ENCODE results near the gene BIRC6.

BIRC6 gene

GRCh38 chr2:32427672-32428610 is 71.1 kb downstream of the BIRC6 start:
- Histone ChIP-seq H3K9ac (ENCODE audit: low read length) (no peak overlapping the region), H3K36me3 (ENCODE audit: insufficient read depth, low read length) (peaks cover 43% of the 10 kb centered on the region), H3K9me3 (ENCODE audit: low read length) (no peaks in the 10 kb centered on the region), H3K4me1 (ENCODE audit: insufficient read depth, low read length, severe bottlenecking) (no peaks in the 10 kb centered on the region), H2AFZ (ENCODE audit: low read length) (no peak overlapping the region), H3K27me3 (ENCODE audit: insufficient read depth, low read length) (no peaks in the 10 kb centered on the region), H3K27ac (ENCODE audit: low read depth, low read length, poor library complexity, severe bottlenecking) (no peak overlapping the region), H3K4me3 (ENCODE audit: low read depth, low read length, poor library complexity, severe bottlenecking) (no peak overlapping the region), H3K4me2 (ENCODE audit: low read length) (no peak overlapping the region), H3K79me2 (ENCODE audit: insufficient read depth, low read length) (peaks cover 65% of the 10 kb centered on the region), H4K20me1 (ENCODE audit: insufficient read depth, low read length) (no peaks in the 10 kb centered on the region), H3F3A (ENCODE audit: insufficient read depth, low read length) (no peaks in the 10 kb centered on the region), H3K9me2 (ENCODE audit: low read depth, low read length) (no peaks in the 10 kb centered on the region)
- TF ChIP-seq EZH2 (IDR thresholded peaks at IDR 0.05; ENCODE audit: borderline replicate concordance, low read length) (no peak), CTCF (IDR thresholded peaks at IDR 0.05; ENCODE audit: low read length) (no peak)

- H2AFZ ChIP-seq (ENCODE audit: low read length) = no peak overlapping the region
- H3F3A ChIP-seq (ENCODE audit: insufficient read depth, low read length) = no peaks in the 10 kb centered on the region
- H3K4me3 ChIP-seq (ENCODE audit: low read depth, low read length, poor library complexity, severe bottlenecking) = no peak overlapping the region
- no peaks in the 10 kb centered on the region for H3K27me3 ChIP-seq (ENCODE audit: insufficient read depth, low read length)
- H3K4me1 ChIP-seq (ENCODE audit: insufficient read depth, low read length, severe bottlenecking) = no peaks in the 10 kb centered on the region
- peaks cover 55% of the 10 kb centered on the region for H3K36me3 ChIP-seq (ENCODE audit: insufficient read depth, low read length)
- H3K9ac ChIP-seq (ENCODE audit: low read length) = no peak overlapping the region
- H3K9me2 ChIP-seq (ENCODE audit: low read depth, low read length) = no peaks in the 10 kb centered on the region
- no peaks in the 10 kb centered on the region for H3K9me3 ChIP-seq (ENCODE audit: low read length)
- no peaks in the 10 kb centered on the region for H4K20me1 ChIP-seq (ENCODE audit: insufficient read depth, low read length)
- no peak overlapping the region for H3K27ac ChIP-seq (ENCODE audit: low read depth, low read length, poor library complexity, severe bottlenecking)
- no peak overlapping the region for H3K4me2 ChIP-seq (ENCODE audit: low read length)
- TF ChIP-seq EZH2 (IDR thresholded peaks at IDR 0.05; ENCODE audit: borderline replicate concordance, low read length) = no peak
- no peak for TF ChIP-seq CTCF (IDR thresholded peaks at IDR 0.05; ENCODE audit: low read length)
- peaks cover 36% of the 10 kb centered on the region for H3K79me2 ChIP-seq (ENCODE audit: insufficient read depth, low read length)
Observed at GRCh38 chr2:32430804-32431203, 74.0 kb downstream of the BIRC6 start.

- Histone ChIP-seq H2AFZ (ENCODE audit: low read length) (no peak overlapping the region), H4K20me1 (ENCODE audit: insufficient read depth, low read length) (no peaks in the 10 kb centered on the region), H3K36me3 (ENCODE audit: insufficient read depth, low read length) (peaks cover 89% of the 10 kb centered on the region), H3K4me1 (ENCODE audit: insufficient read depth, low read length, severe bottlenecking) (no peaks in the 10 kb centered on the region), H3K4me2 (ENCODE audit: low read length) (no peak overlapping the region), H3K9ac (ENCODE audit: low read length) (no peak overlapping the region), H3K27me3 (ENCODE audit: insufficient read depth, low read length) (no peaks in the 10 kb centered on the region), H3K27ac (ENCODE audit: low read depth, low read length, poor library complexity, severe bottlenecking) (no peak overlapping the region), H3K4me3 (ENCODE audit: low read depth, low read length, poor library complexity, severe bottlenecking) (no peak overlapping the region), H3K9me2 (ENCODE audit: low read depth, low read length) (no peaks in the 10 kb centered on the region), H3K79me2 (ENCODE audit: insufficient read depth, low read length) (no peaks in the 10 kb centered on the region), H3F3A (ENCODE audit: insufficient read depth, low read length) (no peaks in the 10 kb centered on the region), H3K9me3 (ENCODE audit: low read length) (no peaks in the 10 kb centered on the region)
- TF ChIP-seq CTCF (IDR thresholded peaks at IDR 0.05; ENCODE audit: low read length) (no peak), EZH2 (IDR thresholded peaks at IDR 0.05; ENCODE audit: borderline replicate concordance, low read length) (no peak)
Observed at GRCh38 chr2:32436150-32436549, 79.3 kb downstream of the BIRC6 start.

All from OCI-LY1 (cell line).